Vagina (tissue), 2 donors: ENCODE results near the gene ALDH1L1.
"Not testable (repeated sequence)": the region's sequence is repeated elsewhere in the genome, so short reads cannot be mapped to it uniquely, and the experiment has no call there.

Source experiments
- POLR2A ChIP-seq, 2 donors: fragments of 450-650 bp; IDR thresholded peaks; one replicate each; pipeline ENCODE4 v1.6.1; 2017; ENCODE audit warnings: antibody characterized with exemption in 2 of 2, mild to moderate bottlenecking in 2 of 2, moderate library complexity in 2 of 2
- TF ChIP-seq, protein P1 (sequence below), 3 experiments: fragments of 450-650 bp in 2 of 3; fragments of 200-600 bp in 1 of 3; sonication (generic) in 1 of 3; IDR thresholded peaks; one replicate each; pipeline ENCODE4 v1.5.1; 2017 to 2019; ENCODE audit warnings: antibody characterized with exemption in 3 of 3, mild to moderate bottlenecking in 2 of 3, moderate library complexity in 2 of 3

DNA sequence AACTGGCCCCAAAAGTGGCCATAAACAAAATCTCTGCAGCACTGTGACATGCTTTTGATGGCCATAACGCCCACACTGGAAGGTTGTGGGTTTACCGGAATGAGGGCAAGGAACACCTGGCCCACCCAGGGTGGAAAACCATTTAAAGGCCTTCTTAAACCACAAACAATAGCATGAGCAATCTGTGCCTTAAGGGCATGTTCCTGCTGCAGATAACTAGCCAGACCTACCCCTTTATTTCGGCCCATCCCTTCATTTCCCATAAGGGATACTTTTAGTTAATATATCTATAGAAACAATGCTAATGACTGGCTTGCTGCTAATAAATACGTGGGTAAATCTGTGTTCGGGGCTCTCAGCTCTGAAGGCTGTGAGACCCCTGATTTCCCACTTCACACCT lies 88.3 kb downstream of the ALDH1L1 start:
- TF ChIP-seq, protein P1, sequence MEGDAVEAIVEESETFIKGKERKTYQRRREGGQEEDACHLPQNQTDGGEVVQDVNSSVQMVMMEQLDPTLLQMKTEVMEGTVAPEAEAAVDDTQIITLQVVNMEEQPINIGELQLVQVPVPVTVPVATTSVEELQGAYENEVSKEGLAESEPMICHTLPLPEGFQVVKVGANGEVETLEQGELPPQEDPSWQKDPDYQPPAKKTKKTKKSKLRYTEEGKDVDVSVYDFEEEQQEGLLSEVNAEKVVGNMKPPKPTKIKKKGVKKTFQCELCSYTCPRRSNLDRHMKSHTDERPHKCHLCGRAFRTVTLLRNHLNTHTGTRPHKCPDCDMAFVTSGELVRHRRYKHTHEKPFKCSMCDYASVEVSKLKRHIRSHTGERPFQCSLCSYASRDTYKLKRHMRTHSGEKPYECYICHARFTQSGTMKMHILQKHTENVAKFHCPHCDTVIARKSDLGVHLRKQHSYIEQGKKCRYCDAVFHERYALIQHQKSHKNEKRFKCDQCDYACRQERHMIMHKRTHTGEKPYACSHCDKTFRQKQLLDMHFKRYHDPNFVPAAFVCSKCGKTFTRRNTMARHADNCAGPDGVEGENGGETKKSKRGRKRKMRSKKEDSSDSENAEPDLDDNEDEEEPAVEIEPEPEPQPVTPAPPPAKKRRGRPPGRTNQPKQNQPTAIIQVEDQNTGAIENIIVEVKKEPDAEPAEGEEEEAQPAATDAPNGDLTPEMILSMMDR (IDR thresholded peaks at IDR 0.05): not testable (repeated sequence)
- not testable (repeated sequence) for TF ChIP-seq POLR2A (IDR thresholded peaks at IDR 0.05)
